CD4-positive, alpha-beta T cell treated with Interleukin-2 at 100 ng/mL for 4 hours (primary cell): ENCODE results near the gene CDV3.

Experiments
- DNase-seq: peaks from one replicate; pipeline ENCODE4 v3.0.0-alpha.2; 2020; ENCODE audit warnings: low spot score

The CDV3 gene

GRCh38 chr3:133568294-133569014 lies 5.0 kb upstream of the CDV3 start:
- no peak for DNase-seq

DNA sequence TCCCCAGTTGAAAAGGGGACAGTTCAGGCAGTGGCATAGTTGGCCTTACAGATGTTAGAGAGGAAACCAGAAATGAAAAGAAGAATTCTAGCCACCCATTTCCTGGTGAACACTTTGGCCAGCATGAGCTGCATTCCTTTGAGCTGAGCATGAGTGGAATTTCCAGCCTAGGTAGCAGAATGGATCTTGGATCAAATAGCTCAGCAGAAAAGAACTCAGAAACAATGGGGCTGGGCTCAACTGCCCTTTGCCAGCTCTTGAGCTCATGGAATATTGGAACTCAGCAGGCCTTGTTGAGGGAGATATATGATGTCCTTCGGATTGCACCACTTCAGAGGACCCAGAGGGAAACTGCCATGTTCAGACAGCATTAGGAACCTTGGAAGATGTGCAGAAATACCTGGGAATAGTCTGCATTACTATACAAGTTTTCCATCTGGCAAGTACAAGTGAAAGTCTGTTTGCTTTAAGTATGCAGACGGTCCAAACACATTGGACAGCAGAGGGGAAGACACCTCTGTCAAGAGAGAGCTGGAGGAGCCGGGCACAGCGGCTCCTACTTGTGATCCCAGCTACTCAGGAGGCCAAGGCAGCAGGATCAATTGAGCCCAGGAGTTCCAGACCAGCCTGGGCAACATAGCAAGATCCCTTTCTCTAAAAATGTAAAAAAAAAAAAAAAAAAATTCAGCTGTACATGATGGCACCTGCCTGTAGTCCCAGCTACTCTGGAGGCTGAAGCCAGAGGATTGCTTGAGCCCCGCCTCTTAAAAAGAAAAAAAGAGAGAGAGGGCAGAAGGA lies 3.1 kb upstream of the CDV3 start:
- no peak for DNase-seq

DNA sequence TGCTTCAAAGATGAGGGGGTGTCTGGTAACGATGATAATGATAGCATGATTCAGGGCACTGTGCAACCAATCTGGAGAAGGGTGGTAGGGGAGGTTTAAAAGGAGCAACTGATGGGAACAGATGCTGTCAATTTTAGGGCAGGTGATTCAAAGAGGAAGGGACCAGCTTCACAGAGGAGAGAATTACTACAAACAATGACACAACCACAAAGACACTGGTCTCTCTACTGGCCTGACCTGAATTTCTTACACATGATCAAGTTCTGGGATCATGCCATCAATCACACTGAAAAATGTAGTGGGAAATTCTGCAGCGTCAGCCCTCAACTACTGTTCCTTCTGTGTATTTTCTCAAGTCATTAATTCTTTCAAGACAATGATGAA lies 2.6 kb upstream of the CDV3 start:
- no peak for DNase-seq

- DNase-seq, result peak; percentile 58
Observed at GRCh38 chr3:133572158-133573053, 1.1 kb upstream of the CDV3 start.

GRCh38 chr3:133573054-133573628 lies 345 bp upstream of the CDV3 start:
- peak; percentile 100 for DNase-seq

- peak; percentile 74 for DNase-seq
Observed at GRCh38 chr3:133574260-133574881, 885 bp downstream of the CDV3 start.

DNA sequence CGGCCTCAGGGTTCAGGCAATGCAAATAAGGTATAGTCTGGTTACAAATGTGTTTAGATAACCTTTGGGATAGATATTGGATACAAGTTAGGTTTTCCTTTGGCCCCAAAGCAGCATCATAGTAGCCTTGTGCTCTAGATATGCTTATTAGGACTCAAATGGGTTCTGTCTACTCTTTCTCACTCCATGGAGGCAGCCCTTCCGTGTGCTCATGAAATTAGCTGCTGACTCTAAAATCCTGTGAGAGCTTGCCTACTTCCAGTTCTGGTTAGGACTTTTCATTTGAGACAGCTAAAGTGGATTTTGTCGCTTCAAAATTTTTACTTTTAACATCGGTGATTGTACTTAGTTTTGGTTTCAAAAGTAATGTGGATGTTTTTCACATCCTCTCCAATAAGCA lies 1.6 kb downstream of the CDV3 start:
- no peak for DNase-seq

DNA sequence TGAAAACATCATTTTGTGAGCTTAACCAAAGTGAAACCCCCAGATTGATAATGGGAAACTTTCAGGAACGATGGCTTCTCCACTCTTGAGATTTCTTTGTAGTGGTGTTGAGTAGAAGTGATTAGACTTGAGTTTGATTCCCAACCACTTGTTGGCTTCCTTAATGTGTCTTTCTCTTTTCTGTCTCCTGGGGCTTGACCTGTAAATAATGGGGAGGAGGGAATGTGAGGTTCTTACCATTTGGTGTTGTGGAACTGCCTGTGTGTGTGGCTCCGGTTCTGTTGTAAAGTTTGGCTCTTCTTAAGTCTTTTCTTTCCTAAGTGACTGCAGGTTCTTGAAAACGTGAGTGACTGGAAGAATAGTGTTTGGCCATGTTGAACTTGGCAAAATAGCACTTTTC lies 2.7 kb downstream of the CDV3 start:
- DNase-seq, result no peak

DNA sequence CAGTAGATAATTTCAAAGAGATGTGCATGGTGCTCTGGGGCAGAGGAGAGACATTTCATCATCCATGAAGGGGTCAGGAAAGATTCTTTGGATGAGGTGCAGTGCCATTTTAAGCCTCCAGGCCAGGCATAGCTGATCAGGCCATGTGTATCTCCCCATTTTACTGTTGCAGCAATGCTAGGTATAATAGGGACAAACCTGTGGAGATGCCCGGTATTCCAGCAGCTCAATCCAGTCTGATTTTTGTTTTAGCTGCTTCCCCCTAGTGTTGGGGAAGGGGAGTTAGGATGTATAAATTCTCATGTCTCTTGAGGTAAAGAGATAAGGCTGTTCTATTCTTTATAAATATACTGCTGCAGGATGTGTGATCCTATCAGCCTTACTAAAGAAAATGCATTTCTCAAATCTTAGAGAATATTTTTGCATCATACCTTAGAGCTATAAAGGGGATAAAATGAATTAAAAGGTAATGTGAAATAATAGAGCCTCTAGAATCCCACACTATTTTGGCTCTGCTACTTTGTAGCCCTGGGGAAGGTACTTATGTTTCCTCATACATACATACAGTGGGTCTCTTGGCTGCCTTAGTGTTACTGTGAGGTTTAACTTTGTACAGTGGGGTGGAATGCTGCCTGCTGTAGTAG lies 5.2 kb downstream of the CDV3 start:
- DNase-seq, result no peak

DNA sequence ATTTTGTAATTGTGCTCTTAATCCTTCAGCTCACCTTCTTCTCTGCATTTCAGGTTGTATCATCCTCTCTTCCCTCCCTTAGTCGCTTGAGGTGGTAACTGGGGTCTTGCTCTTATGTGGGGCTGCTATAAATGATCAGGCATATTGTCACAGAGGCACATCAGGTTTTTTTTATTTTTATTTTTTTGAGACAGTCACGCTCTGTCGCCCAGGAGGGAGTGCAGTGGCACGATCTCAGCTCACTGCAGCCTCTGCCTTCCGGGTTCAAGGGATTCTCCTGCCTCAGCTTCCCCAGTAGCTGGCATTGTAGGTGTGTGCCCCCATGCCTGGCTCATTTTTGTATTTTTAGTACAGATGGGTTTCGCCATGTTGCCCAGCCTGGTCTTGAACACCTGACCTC lies 9.9 kb downstream of the CDV3 start:
- no peak for DNase-seq

- DNase-seq, result no peak
Observed at GRCh38 chr3:133588035-133588434, 14.5 kb downstream of the CDV3 start.

DNA sequence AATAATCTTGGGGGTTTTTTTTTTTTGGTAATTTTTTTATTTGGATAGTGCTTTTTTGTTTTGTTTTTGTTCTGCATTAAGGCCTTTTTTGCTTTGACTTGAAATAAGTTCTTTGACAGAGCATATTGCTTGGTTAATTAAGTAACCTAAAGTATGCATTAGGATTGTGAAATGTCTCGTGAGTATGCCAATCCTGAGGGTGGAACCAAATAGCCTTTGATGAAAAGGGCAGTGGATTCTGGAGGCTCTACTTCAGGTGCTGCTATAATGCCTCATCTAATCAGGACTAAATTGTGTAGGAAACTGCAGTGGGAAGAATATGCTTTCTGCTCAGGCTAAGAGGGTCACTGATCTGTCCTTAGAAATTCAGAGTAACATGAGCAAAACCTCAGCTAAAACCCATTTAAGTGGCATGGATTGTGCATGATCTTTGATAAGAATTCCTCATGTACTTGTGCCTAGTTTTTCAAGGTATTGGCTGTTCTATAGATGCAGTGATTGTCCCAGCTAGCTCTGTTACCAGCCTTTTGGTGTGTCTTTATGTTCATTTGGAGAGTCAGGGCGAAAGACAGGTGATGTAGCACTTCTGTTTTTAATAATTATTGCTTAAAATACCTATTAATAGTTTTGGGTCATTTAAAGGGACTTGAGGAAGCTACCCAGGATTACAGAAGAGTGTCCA lies 15.4 kb downstream of the CDV3 start:
- no peak for DNase-seq

DNA sequence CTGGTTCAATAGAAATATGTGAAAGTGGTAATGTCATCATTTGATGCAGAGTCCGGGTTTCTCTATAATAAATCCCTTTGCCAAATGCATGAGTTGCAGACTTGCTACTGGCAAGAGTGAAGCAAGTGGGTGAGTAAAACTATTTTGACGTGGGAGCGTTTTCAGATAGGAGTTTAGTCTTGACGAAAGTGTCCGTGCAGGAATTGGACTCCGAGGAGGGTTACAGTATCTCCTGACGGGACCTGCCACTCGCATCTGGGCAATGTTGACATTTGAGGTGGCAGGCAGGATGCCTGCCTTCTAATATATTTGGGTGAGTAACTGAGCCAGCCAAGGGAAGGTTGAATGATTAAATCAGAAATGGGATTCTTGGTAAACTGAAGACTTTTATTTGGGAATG lies 16.0 kb downstream of the CDV3 start:
- no peak for DNase-seq

GRCh38 chr3:133591271-133591742 lies 17.8 kb downstream of the CDV3 start:
- no peak for DNase-seq

DNA sequence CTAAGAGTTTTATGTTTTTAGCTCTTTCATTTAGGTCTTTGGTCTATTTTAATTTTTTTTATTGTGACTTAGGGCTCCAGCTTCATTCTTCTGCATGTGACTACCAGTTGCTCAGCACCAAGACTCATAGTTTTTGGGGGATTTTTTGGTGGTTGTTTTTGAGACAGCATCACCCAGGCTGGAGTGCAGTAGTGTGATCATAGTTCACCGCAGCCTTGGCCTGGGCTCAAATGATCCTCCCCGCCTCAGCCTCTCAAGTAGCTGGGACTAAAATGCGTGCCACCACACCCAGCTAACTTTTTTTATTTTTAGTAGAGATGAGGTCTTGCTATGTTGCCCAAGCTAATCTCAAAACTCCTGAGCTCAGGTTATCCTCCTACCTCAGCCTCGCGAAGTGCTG lies 19.4 kb downstream of the CDV3 start:
- DNase-seq, result peak; percentile 23

DNA sequence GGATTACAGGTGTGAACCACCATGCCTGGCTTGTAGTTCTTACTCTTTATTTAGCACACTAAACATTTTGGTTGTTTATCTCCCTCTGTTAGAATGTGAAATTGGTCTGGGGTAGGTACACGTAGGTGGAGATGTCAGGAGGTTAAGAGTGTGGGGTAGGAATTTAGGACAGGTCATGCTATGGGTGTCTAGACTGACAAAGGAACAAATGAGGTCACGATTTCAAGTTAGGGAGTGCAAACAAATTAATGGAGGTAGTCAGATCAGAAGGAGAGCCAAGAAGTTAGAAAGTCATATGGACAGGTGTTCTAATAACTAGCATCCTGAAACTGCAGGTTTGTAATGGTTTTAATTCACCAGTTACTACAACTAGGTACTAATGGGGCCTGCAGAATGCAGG lies 19.8 kb downstream of the CDV3 start:
- no peak for DNase-seq

- peak; percentile 21 for DNase-seq
Observed at GRCh38 chr3:133595341-133595740, 21.9 kb downstream of the CDV3 start.

- DNase-seq, result no peak
Observed at GRCh38 chr3:133598405-133598804, 24.9 kb downstream of the CDV3 start.

DNA sequence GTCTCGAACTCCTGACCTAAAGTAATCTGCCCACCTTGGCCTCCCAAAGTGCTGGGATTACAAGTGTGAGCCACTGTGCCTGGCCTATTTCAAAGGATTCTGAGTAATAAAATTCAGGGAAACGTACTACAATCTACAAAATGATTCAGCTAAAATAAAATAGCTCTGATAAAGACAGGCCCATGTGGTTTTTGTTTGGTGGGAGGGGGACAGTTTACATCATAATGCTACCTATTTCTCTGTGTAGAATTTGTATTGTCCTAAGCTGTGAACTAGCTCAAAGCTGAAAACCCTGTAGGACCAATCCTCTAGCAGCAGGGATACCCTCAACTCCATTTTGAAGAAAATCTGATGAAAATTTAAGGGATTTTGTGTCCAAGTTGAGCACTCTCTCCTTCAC lies 25.8 kb downstream of the CDV3 start:
- no peak for DNase-seq

GRCh38 chr3:133600572-133601081 lies 27.1 kb downstream of the CDV3 start:
- no peak for DNase-seq
